OCI-LY7 (cell line): ENCODE results near the gene TCERG1L. TPM values are rescaled to one million over a fixed set of nuclear protein-coding genes. Genes with fewer than 3 reads are reported as not detected.
"Not testable (repeated sequence)": the region's sequence is repeated elsewhere in the genome, so short reads cannot be mapped to it uniquely, and the experiment has no call there.

Source experiments
- BruUV-seq: library from RNA; stranded (reverse); fragments of 400-500 nt; replicated peaks from 2 replicates; lab custom pipeline; 2021; lab: Mats Ljungman, UMichigan
- CTCF ChIA-PET: fragments of 300-600 bp; sonication (Branson Sonifier 250); formaldehyde crosslinking; loops from one replicate; lab custom pipeline; 2022; ENCODE audit warnings: antibody characterized with exemption; ENCODE audit not compliant: unreplicated experiment; lab: Charles Lee
- POLR2A ChIA-PET: fragments of 300-600 bp; sonication (Branson Sonifier 250); formaldehyde crosslinking; loops from one replicate; lab custom pipeline; 2022; ENCODE audit warnings: antibody characterized with exemption; lab: Charles Lee
- DNase-seq: peaks from one replicate; pipeline ENCODE4 v3.0.0-alpha.2; 2015; ENCODE audit warnings: low spot score
- H2AFZ ChIP-seq: fragments of 200-600 bp; sonication (generic), shearing (Covaris generic); 2 replicates; pipeline ENCODE4 v1.6.1; 2014; ENCODE audit warnings: mild to moderate bottlenecking, antibody characterized with exemption, low read length, moderate library complexity
- H3K27ac ChIP-seq: fragments of 200-600 bp; sonication (generic); 2 replicates; pipeline ENCODE4 v1.5.1; 2014; ENCODE audit warnings: mixed run types, low read depth, mild to moderate bottlenecking, moderate library complexity, low read length, inconsistent platforms; ENCODE audit not compliant: poor library complexity, severe bottlenecking
- H3K36me3 ChIP-seq: fragments of 200-600 bp; sonication (generic); 2 replicates; pipeline ENCODE4 v1.6.1; 2014; ENCODE audit warnings: mild to moderate bottlenecking, antibody characterized with exemption, low read length, moderate library complexity, mixed read lengths; ENCODE audit not compliant: insufficient read depth
- H3K4me1 ChIP-seq: fragments of 200-600 bp; sonication (generic); 2 replicates; pipeline ENCODE4 v1.5.1; 2014; ENCODE audit warnings: mild to moderate bottlenecking, low read length; ENCODE audit not compliant: insufficient read depth, poor library complexity, severe bottlenecking
- H3K4me2 ChIP-seq: fragments of 200-600 bp; sonication (generic); 2 replicates; pipeline ENCODE4 v1.6.1; 2014; ENCODE audit warnings: mild to moderate bottlenecking, low read length
- H3K4me3 ChIP-seq: fragments of 200-600 bp; sonication (generic); 2 replicates; pipeline ENCODE4 v1.5.1; 2014; ENCODE audit warnings: mild to moderate bottlenecking, low read depth, low read length; ENCODE audit not compliant: poor library complexity, severe bottlenecking
- H3K79me2 ChIP-seq: fragments of 200-600 bp; sonication (generic); 2 replicates; pipeline ENCODE4 v1.6.1; 2016; ENCODE audit warnings: low read depth, mild to moderate bottlenecking, low read length, moderate library complexity, mixed read lengths; ENCODE audit not compliant: insufficient read depth
- H3K9me2 ChIP-seq: fragments of 200-600 bp; sonication (generic); 2 replicates; pipeline ENCODE4 v1.6.1; 2016; ENCODE audit warnings: mild to moderate bottlenecking, low read length, mixed read lengths; ENCODE audit not compliant: insufficient read depth
- H3K9me3 ChIP-seq: fragments of 200-600 bp; sonication (generic); 2 replicates; pipeline ENCODE4 v1.6.1; 2014; ENCODE audit warnings: mild to moderate bottlenecking, mixed run types, low read length, mixed read lengths
- H4K20me1 ChIP-seq: fragments of 200-600 bp; sonication (generic); 2 replicates; pipeline ENCODE4 v1.6.1; 2014; ENCODE audit warnings: mild to moderate bottlenecking, antibody characterized with exemption, low read length, moderate library complexity, mixed read lengths; ENCODE audit not compliant: insufficient read depth
- EZH2phosphoT487 ChIP-seq: fragments of 200-600 bp; sonication (generic); IDR thresholded peaks from 2 replicates; pipeline ENCODE4 v1.6.1; 2018; ENCODE audit warnings: low read depth, borderline replicate concordance, mild to moderate bottlenecking, mixed run types, antibody characterized with exemption, low read length, moderate library complexity, mixed read lengths
- intact Hi-C: fragments of 100-400 bp; cut with micrococcal nuclease; formaldehyde crosslinking; loops from one replicate; pipeline ENCODE4 v1.10.0; 2022; ENCODE audit not compliant: unreplicated experiment
- total RNA-seq, 2 experiments: library from RNA; depleted of rRNA in 1 of 2; stranded (reverse); fragments of >200 nt in 1 of 2; shearing (Covaris generic) in 1 of 2; gene quantifications; 2 replicates each; pipeline ENCODE4 v1.2.3, GENCODE V29; 2014 to 2022
- TF ChIP-seq, protein P1 (sequence below): fragments of 200-600 bp; sonication (generic); conservative IDR thresholded peaks from 2 replicates; pipeline ENCODE4 v1.5.1; 2014; ENCODE audit warnings: mild to moderate bottlenecking, antibody characterized with exemption, low read length, moderate library complexity, mixed read lengths

Gene TCERG1L
- total RNA-seq, 2 experiments from 2014 or later: not detected

DNA sequence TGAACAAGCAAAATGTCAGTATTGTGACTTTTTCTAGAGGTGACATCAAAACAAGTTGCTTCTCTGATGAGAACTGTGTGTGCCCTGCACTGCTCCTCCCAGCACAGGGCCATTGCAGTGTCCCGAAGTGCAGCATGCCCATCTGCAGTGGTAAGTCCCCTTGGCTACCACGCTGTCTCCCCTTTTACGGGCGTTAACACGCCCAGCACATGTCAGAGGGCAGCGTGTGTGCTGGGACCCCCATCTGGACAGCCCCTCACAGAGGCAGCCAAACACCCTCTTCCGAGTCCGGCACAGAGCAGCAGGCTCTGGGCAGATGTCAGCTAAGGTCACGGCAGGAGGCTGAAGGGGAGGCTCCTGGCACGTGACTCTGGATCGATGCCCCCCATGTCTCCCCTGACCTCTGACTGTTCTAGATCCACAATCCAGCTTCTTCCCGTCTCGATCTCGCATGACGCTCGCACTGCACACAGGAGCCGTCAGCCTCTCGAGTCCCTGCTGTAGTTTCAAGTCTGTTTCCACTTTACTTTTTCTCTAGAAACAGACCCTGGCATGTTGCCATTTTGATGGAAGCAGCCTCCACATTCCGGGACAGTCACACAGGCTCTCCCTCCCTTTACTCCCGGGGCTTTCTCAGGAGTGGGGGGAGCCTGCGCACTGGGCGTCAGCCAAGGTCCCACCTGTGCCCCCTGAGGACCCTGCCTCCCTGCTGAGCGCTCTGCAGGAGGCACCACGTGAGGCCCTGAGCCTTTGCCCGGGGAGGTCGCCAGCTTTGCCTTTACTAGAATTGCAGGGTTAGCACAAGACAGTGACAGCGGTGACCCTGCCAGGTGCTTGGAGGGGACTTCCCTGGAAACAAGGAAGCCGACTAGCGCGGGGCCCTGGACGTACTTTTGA, 133.8 kb downstream of the TCERG1L start:
- Histone ChIP-seq H3K4me3 (no peak overlapping the region), H3K9me2 (no peaks in the 10 kb centered on the region), H4K20me1 (no peaks in the 10 kb centered on the region), H3K36me3 (no peaks in the 10 kb centered on the region), H3K79me2 (no peaks in the 10 kb centered on the region), H3K9me3 (peaks cover 12% of the 10 kb centered on the region; the same call in 1 of the 2 replicates), H3K27ac (no peak overlapping the region), H3K4me1 (no peaks in the 10 kb centered on the region), H3K4me2 (no peak overlapping the region), H2AFZ (no peak overlapping the region)
- DNase-seq: no peak
- no TSS peak for BruUV-seq
- no peak for TF ChIP-seq EZH2phosphoT487
- TF ChIP-seq, protein P1, sequence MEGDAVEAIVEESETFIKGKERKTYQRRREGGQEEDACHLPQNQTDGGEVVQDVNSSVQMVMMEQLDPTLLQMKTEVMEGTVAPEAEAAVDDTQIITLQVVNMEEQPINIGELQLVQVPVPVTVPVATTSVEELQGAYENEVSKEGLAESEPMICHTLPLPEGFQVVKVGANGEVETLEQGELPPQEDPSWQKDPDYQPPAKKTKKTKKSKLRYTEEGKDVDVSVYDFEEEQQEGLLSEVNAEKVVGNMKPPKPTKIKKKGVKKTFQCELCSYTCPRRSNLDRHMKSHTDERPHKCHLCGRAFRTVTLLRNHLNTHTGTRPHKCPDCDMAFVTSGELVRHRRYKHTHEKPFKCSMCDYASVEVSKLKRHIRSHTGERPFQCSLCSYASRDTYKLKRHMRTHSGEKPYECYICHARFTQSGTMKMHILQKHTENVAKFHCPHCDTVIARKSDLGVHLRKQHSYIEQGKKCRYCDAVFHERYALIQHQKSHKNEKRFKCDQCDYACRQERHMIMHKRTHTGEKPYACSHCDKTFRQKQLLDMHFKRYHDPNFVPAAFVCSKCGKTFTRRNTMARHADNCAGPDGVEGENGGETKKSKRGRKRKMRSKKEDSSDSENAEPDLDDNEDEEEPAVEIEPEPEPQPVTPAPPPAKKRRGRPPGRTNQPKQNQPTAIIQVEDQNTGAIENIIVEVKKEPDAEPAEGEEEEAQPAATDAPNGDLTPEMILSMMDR: no peak
- ChIA-PET CTCF (no interaction called here), POLR2A (no interaction called here)
- intact Hi-C loops: no loop called here

DNA sequence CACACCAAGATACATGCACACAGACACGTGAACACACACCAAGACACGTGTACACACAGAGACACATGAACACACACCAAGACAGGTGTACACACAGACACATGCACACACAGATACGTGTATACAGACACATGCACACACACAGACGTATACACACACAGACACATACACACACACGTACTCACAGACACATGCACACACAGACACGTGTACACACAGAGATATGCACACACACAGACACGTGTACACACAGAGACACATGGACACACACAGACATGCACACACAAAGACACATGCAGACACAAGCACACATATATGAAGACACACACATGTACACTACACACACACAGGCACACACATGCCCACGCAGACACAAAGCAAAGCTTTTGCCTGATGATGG, 134.6 kb downstream of the TCERG1L start:
- no peaks in the 10 kb centered on the region for H3K36me3 ChIP-seq
- ChIA-PET POLR2A (no interaction called here), CTCF (no interaction called here)
- peaks cover 12% of the 10 kb centered on the region; the same call in 1 of the 2 replicates for H3K9me3 ChIP-seq
- DNase-seq: no peak
- intact Hi-C loops: no loop called here
- no peaks in the 10 kb centered on the region for H4K20me1 ChIP-seq
- H2AFZ ChIP-seq: no peak overlapping the region
- no peak overlapping the region for H3K4me2 ChIP-seq
- TF ChIP-seq, protein P1: no peak
- TF ChIP-seq EZH2phosphoT487: no peak
- H3K4me3 ChIP-seq: no peak overlapping the region
- no peaks in the 10 kb centered on the region for H3K79me2 ChIP-seq
- no peaks in the 10 kb centered on the region for H3K4me1 ChIP-seq
- no peaks in the 10 kb centered on the region for H3K9me2 ChIP-seq
- H3K27ac ChIP-seq: no peak overlapping the region
- BruUV-seq: no TSS peak

DNA sequence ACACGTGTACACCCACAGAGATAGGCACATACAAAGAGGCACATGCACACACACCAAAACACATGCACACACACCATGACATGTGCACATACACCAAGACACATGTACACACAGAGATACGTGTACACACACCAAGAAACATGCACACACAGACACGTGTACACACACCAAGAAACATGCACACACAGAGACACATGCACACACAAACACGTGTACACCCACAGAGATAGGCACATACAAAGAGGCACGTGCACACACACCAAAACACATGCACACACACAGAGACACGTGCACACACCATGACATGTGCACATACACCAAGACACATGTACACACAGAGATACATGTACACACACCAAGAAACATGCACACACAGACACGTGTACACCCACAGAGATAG, 135.2 kb downstream of the TCERG1L start:
- H4K20me1 ChIP-seq, intact Hi-C loops, H3K4me1 ChIP-seq, H3K4me2 ChIP-seq, H3K36me3 ChIP-seq, BruUV-seq, DNase-seq, CTCF ChIA-PET, H3K9me2 ChIP-seq, POLR2A ChIA-PET, H2AFZ ChIP-seq, H3K27ac ChIP-seq, H3K4me3 ChIP-seq, H3K79me2 ChIP-seq: not testable (repeated sequence)
- peaks cover 12% of the 10 kb centered on the region; the same call in 1 of the 2 replicates for H3K9me3 ChIP-seq
